Astrocyte (in vitro differentiated cells and primary cell): Measurements from ENCODE around the gene DNAJC11.

ENCODE experiments used
- EZH2 ChIP-seq: IDR thresholded peaks from 2 replicates; pipeline ENCODE4 v1.6.1; 2012; ENCODE audit warnings: mild to moderate bottlenecking, low read length, inconsistent platforms; ENCODE audit not compliant: insufficient read depth
- TF ChIP-seq, protein P1 (sequence below): IDR thresholded peaks from 2 replicates; pipeline ENCODE4 v1.5.1; 2011; ENCODE audit warnings: low read depth, mild to moderate bottlenecking, inconsistent platforms, low read length, moderate library complexity; ENCODE audit not compliant: insufficient read depth

DNA sequence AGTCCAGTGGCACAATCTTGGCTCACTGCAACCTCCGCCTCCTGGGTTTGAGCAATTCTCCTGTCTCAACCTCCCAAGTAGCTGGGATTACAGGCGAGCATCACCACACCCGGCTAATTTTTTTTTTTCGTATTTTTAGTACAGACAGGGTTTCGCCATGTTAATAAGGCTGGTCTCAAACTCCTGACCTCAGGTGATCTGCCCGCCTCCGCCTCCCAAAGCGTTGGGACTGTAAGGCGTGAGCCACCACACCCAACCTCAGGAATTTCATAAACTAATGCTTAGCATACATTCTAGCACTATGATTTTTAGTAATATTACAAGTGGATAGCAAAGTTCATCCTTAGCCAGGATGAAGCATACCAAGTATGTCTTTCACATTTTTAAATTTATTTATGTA, 8.7 kb downstream of the DNAJC11 start:
- TF ChIP-seq, protein P1, sequence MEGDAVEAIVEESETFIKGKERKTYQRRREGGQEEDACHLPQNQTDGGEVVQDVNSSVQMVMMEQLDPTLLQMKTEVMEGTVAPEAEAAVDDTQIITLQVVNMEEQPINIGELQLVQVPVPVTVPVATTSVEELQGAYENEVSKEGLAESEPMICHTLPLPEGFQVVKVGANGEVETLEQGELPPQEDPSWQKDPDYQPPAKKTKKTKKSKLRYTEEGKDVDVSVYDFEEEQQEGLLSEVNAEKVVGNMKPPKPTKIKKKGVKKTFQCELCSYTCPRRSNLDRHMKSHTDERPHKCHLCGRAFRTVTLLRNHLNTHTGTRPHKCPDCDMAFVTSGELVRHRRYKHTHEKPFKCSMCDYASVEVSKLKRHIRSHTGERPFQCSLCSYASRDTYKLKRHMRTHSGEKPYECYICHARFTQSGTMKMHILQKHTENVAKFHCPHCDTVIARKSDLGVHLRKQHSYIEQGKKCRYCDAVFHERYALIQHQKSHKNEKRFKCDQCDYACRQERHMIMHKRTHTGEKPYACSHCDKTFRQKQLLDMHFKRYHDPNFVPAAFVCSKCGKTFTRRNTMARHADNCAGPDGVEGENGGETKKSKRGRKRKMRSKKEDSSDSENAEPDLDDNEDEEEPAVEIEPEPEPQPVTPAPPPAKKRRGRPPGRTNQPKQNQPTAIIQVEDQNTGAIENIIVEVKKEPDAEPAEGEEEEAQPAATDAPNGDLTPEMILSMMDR: no peak
- no peak for TF ChIP-seq EZH2
